GM15510 (cell line): Measurements from ENCODE around the gene PSTPIP2.

Experiments used
- POLR2A ChIP-seq: IDR thresholded peaks from 3 replicates; pipeline ENCODE4 v1.6.1; 2011; ENCODE audit warnings: borderline replicate concordance; ENCODE audit not compliant: insufficient read length; ENCODE audit errors: extremely low read depth

The PSTPIP2 gene

DNA sequence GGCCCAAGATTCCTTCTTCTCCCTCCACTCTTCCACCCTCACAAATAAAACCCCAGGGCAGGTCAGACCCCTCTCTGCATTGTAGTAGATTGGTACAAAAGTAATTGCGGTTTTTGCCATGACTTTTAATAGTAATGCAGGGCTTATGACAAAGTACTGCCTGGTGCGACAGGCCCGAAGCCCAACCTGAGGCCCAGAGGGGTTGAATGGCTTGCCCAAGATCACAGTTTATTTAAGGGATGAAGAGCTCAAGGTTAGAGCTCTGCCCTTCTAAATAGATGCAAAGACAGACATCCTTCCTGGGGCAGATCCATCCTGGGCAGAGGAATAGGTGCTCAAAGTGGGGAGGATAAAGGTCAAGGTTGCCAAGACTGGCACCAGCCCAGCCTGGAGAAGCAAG is 899 bp upstream of the PSTPIP2 start:
- TF ChIP-seq POLR2A = no peak

DNA sequence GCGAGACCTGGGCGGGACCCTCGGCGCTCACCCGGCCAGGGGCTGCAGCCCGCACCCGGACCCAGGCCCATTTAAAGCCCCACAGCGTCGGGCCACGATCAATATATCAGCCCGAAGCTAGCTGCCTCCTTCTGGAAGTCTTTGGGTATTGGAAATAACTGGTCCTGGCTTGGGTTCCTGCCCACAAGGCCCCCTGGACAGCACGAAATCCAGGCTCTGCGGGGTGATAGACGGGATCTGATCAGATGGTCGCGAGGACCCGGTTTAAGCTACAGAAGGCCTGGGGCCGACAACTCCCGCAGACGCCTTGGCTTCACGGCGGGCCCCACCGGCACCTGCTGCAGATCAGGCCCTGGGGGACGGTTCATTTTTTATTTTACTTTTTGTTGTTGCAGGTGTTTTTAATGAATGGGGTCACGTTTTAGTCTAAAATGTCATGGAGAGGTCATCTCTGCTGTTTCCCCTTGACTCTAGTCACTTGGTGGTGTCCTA is 362 bp upstream of the PSTPIP2 start:
- no peak for TF ChIP-seq POLR2A

DNA sequence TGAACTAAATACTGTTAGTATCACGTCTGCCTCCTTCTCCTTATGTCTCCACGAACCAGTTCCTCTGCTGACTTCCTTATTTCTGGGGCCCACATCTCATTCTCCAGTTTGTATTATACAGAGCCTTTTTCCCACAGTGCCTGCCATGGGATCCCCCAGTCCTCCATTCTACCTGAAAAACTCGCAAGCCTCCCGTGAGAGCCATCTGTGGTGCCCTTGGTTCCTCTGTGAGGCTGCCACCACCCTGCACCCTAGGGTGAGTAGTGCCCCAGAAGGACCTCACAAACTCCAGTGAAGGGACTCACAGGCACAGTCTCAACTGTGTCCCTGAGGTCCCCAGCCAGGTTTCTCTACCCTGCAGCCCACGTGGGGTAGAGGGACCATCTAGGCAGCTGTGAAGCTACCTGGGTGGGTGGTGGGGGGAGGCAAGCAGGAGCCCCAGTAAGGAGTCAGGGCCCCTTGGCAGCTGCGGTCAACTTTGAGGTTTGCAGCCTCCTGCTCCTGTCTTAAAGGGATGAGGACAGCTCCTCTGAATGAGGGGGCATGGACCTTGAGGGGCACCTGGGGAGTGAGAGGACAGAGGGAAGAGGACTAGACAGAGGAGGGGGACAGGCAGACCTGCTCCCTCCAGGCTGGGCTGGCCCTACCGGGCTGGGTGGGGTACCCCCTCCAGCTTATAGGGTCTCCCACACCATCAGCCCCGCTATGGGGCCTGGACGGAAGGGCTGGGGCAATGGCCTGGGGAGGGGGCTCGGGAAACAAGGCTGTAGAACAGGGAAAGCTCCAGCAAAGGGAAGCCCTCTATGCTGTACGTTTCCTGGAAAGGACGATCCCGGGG is 1.0 kb downstream of the PSTPIP2 start:
- no peak for TF ChIP-seq POLR2A

DNA sequence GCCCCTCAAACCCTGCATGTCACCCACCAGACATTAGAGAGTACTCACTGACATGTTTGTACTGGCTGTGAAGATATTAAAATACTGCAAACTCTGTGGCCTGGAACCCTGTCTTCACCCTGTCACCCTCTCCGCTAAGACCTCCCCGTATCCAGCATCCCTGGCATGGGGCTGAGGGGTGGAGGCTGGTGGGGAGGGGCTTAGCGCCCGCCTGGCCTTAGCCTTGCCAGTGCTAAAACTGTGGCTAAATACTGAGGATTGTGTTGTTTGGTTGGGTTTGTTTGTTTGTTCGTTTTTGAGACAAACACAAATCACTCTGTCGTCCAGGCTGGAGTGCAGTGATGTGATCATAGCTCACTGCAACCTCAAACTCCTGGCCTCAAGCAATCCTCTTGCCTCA is 1.8 kb downstream of the PSTPIP2 start:
- no peak for TF ChIP-seq POLR2A

DNA sequence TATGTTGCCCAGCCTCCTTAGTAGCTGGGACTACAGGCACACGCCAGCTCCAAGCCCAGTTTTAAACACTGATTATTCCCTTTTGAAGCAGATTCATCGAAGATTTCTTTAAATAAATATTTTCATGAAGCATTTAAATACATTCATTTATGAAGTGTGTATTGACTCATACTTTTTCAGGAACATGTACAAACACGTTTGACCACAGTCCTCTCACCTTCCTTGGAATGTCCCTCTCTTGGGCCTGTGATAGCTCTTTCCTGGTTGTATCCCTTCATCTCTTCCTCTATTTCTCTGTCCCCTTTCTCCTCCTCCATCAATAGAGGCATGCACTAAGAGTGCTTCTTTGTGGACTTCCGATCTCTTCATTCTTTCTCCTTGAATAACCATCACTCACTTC is 2.5 kb downstream of the PSTPIP2 start:
- no peak for TF ChIP-seq POLR2A

DNA sequence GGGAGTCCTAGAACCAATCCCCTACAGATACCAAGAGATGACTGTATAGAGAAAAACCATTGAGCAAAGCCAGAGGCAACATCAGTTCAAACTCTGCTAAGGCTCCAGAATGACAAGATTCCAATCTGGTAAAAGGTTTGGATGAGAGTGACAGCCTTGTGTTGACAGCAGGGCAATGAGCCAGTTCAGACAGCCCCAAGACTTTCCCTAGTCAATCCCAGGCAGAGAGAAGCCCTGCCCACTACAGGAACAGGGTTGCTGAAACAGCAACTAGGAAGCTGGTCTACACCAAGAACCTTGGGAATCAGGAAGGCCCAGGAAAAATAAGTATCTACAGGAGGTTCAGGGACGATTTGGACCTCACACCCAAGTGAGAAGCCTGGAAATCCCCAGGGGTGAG is 3.3 kb downstream of the PSTPIP2 start:
- no peak for TF ChIP-seq POLR2A

DNA sequence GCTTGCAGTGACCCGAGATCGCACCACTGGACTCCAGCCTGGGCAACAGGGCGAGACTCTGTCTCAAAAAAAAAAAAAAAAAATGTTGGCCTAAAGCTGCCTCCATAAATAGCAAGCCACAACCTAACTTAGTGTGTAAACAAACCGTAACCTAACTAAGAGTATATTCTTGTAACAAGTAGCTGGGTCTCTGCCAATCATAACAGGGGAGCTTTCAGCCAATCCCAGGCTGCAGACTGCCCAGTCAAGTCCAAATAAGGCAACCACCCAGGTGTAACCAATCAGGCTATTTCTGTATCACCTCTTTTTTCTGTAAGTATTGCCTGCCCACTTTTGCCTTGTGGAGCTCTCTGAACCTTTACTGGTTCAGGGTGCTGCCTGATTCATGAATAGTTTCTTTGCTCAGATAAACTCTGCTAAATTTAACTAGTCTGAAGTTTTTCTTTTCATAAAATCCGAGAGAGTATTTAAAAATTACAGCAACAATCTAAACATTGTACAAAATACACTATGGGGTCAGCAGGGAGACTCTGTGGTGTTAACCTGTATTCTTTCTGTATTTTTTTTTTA is 4.5 kb downstream of the PSTPIP2 start:
- TF ChIP-seq POLR2A = no peak

DNA sequence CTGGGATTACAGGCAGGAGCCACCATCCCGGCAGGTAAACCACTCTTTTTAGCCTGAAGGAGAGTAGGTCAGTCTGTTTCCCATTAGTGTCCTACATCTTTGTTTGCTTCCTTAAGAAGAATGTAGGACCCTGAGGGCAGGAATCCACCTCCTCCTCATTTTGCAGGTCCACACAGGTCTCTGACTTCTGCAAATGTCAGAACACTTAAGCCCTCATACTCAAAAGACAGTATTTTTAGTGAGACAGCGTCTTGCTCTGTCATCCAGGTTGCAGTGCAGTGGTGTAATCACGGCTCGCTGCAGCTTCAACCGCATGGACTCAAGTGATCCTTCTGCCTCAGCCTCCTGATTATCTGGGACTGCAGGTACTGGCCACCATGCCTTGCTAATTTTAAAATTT is 9.3 kb downstream of the PSTPIP2 start:
- TF ChIP-seq POLR2A = no peak

DNA sequence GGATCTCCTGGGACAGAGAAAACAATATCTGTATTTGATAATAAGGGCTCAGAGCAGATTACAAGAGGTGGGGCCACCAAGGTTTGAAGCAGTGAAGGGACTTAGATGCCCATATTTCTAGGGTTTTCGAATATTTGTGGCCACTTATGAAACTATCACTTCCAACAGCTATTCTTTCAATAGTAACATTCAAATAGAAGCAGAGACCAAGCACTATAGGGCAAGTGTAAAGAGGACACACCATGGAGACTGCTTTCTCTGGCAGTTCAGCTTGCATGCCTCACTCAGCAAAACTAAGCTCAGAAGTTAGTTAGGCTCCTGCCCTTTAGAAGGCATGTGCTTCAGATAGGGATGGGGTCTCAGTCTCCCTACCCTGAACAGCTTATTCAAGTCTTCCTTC is 10.3 kb downstream of the PSTPIP2 start:
- TF ChIP-seq POLR2A = no peak

DNA sequence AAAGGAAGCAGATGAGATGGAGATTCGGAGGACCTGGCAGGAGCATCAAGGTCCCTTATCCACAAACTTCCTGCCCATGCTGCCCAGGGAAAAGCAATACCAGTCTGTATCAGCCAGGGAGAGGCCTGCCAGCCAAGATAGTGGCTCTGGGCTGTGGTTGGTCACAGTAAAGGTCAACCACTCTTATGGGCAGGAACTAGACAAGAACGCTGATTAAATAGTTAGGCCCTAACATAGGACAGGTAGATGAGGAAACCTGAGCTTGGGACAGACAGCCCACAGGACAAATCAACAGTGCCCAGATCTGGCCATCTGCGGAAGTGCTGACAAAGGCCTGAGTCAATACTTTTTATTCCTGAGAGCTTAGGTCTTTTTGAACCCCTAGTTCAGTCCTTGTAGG is 10.7 kb downstream of the PSTPIP2 start:
- TF ChIP-seq POLR2A = no peak

DNA sequence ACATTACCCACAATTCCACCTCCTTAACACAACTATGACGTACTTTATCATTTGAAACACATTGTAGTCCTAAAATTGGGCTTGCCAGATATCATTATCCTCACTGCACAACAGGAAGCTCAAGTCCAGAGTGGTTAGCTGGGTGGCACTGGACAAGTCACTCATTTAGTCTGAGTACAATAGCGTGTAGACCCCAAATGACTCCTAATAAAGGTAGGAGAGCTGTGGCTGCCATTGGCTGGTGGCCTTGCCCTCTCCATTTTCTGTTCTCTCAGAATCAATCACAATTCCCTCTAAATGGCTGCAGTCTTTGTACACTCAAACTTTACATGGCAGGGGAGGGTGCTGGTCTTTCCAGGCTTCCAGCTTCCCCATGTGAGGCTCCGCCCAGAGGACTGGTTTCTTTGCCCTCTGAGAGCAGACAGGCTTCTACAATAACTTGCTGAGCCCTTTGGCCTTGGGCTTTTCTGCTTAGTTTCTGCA is 11.7 kb downstream of the PSTPIP2 start:
- no peak for TF ChIP-seq POLR2A

DNA sequence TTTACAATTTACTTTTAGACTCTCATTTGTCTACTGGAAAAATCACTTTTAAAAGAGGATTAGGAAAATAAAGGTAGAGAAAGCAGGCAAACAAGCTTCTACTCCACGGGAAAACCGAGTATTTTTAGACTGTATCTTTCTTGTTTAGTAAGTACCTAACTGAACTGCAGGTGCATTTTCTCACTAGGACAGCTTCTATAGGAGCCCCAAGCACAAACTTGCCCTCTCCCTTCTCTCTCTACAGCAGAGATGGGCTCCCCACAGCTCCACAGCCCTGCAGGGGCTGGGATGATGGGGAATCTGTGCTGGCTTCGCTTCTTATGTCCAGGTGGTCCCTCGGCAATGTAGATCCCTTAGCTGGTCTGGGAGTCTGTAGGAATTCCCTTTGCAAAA is 16.2 kb downstream of the PSTPIP2 start:
- no peak for TF ChIP-seq POLR2A

DNA sequence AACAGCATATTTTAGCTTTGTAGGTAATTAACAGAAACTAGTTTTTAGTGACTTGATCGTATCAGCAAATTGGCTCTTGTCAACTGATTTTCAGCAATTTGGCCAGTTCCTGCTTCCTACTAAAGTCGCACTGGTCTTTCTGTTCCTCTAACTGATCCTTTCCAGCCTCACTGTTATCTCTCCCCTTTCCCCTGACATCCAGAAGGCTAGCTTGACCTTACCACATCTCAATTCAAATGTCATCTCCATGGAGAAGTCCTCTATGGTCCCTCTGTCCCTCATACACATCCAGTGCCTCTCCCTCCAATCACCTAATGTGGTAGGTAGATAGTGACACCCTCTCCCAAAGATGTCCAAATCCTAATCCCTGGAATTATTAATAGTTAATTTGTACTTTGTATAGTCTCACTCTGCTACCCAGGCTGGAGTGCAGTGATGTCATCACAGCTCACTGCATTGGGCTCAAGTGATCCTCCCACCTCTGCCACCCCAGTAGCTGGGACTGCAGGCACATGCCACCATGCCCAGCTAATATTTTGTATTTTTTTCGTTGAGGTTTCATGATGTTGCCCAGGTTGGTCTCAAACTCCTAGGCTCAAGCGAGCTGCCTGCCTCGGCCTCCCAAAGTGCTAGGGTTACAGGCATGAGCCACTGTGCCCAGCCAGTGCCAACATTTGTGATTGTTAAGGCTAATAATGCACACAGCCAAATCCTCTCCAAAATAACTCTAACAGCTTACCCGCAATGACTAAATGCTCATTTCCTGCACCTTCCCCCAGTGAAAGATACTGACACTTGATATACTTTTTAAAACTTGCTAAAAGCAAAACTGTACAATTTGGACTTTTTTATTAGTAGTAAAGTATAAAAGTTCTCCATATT is 16.9 kb downstream of the PSTPIP2 start:
- TF ChIP-seq POLR2A = no peak

DNA sequence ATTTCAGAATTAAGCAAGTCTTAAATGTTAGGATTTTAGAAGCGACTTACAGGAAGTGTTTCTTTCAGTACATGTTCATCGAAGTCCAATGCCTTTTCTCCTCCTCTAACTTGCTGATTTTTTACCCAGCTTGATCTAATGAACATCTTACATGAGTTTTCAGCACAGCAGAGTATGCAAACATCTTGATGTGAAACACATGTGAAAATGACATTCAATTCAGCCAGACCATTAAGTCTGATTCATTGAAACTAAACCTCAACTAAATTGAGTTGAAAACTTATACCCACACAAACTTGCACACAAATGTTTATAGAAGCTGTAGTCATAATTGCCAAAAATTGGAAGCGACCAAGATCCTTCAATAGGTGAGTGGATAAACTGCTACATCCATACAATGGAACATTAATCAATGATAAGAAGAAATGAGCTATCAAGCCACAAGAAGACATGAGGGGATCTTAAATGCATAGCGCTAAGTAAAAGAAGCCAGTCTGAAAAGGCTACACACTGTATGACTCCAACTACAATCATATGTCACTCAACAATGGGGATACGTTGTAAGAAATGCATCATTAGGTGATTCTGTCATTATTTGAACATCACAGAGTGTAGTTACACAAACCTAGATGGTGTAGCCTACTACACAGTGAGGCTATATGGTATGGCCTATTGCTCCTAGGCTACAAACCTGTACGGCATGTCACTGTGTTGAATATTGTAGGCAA is 18.5 kb downstream of the PSTPIP2 start:
- TF ChIP-seq POLR2A = no peak
